ENCODE results near the gene TMOD1. TPM values are rescaled to one million over a fixed set of nuclear protein-coding genes. Genes with fewer than 3 reads are reported as not detected.

TMOD1 gene
- total RNA-seq, 4 donors from 2014 or later = 5.9 to 93.7 (median 22.2) TPM

- Histone ChIP-seq H3K27ac (no peak overlapping the region), H3K4me3 (no peak overlapping the region)
- intact Hi-C loops (cut with DNase I; ENCODE audit: low total_unique reads) = no loop called here
Measured at GRCh38 chr9:97630591-97630990, 129.1 kb downstream of the TMOD1 start.

GRCh38 chr9:97632248-97632984 lies 130.9 kb downstream of the TMOD1 start:
- Histone ChIP-seq H3K27ac (peak overlapping the region; percentile 96 to 99), H3K4me3 (peak overlapping the region; percentile 87 to 99), H3K4me1 (peaks cover 7% of the 10 kb centered on the region in 2 donors), H3K27me3 (no peaks in the 10 kb centered on the region), H3K9me3 (no peaks in the 10 kb centered on the region), H3K36me3 (no peaks in the 10 kb centered on the region)
- intact Hi-C loops (cut with DNase I; ENCODE audit: low total_unique reads) = no loop called here
- peak; percentile 56 to 71 for DNase-seq
- no peak for TF ChIP-seq CTCF (IDR thresholded peaks at IDR 0.05)
- no peak for TF ChIP-seq POLR2A (IDR thresholded peaks at IDR 0.05)

More at GRCh38 chr9:97630591-97630990, 129.1 kb downstream of the TMOD1 start:
- peaks cover 7% of the 10 kb centered on the region in 2 donors for H3K4me1 ChIP-seq
- no peak for TF ChIP-seq CTCF (IDR thresholded peaks at IDR 0.05)
- no peak for TF ChIP-seq POLR2A (IDR thresholded peaks at IDR 0.05)
- H3K27me3 ChIP-seq = no peaks in the 10 kb centered on the region
- no peaks in the 10 kb centered on the region for H3K36me3 ChIP-seq
- DNase-seq = no peak
- H3K9me3 ChIP-seq = no peaks in the 10 kb centered on the region

GRCh38 chr9:97632985-97633858 lies 131.8 kb downstream of the TMOD1 start, which contains the start of the genes NCBP1 and TSTD2:
TSS of gene NCBP1 (plus strand) at chr9:97633821. CDS start at chr9:97633882, 61 bp downstream.
TSS of gene TSTD2 (minus strand) at chr9:97633368. CDS start at chr9:97627562, 5,806 bp downstream.
- Histone ChIP-seq H3K4me1 (peaks cover 7% of the 10 kb centered on the region in 2 donors), H3K4me3 (peak within 1 kb of the TSS; percentile 87 to 99), H3K36me3 (no peaks in the 10 kb centered on the region), H3K27me3 (no peaks in the 10 kb centered on the region), H3K27ac (peak within 1 kb of the TSS; percentile 96 to 99), H3K9me3 (no peaks in the 10 kb centered on the region)
- intact Hi-C loops (cut with DNase I; ENCODE audit: low total_unique reads) = no loop called here
- TF ChIP-seq CTCF (IDR thresholded peaks at IDR 0.05) (peak in 1 of 4 experiments; percentile 7), POLR2A (IDR thresholded peaks at IDR 0.05) (peak; percentile 65 to 68)
- DNase-seq = peak; percentile 97

- no peak for DNase-seq
- no peaks in the 10 kb centered on the region for H3K27me3 ChIP-seq
- H3K27ac ChIP-seq = peak overlapping the region; percentile 96 to 99
- intact Hi-C loops (cut with DNase I; ENCODE audit: low total_unique reads) = no loop called here
- peaks cover 7% of the 10 kb centered on the region in 2 donors for H3K4me1 ChIP-seq
- no peaks in the 10 kb centered on the region for H3K9me3 ChIP-seq
- H3K4me3 ChIP-seq = peak overlapping the region; percentile 87 to 99
- TF ChIP-seq CTCF (IDR thresholded peaks at IDR 0.05) (no peak), POLR2A (IDR thresholded peaks at IDR 0.05) (no peak)
- H3K36me3 ChIP-seq = no peaks in the 10 kb centered on the region
Measured at GRCh38 chr9:97633859-97634490, 132.5 kb downstream of the TMOD1 start.

Data from uterus (tissue), 4 donors.